CD4-positive, alpha-beta T cell (primary cell): ENCODE data around the gene CHD2. TPM values are rescaled to one million over a fixed set of nuclear protein-coding genes. Genes with fewer than 3 reads are reported as not detected.
"Not testable (repeated sequence)": the region's sequence is repeated elsewhere in the genome, so short reads cannot be mapped to it uniquely, and the experiment has no call there.

Source experiments
- ATAC-seq: fragments of 200-7000 bp; cut with Tn5 transposase; one replicate; pipeline ENCODE4 v1.10.0; 2022; ENCODE audit warnings: mild to moderate bottlenecking; ENCODE audit not compliant: poor library complexity
- CTCF ChIA-PET: fragments of 350-600 bp; sonication (Branson Sonifier 250); formaldehyde crosslinking; loops from one replicate; lab custom pipeline; 2021; ENCODE audit warnings: antibody characterized with exemption, inconsistent platforms; lab: Charles Lee
- POLR2A ChIA-PET: fragments of 350-600 bp; sonication (Branson Sonifier 250); formaldehyde crosslinking; loops from one replicate; lab custom pipeline; 2021; ENCODE audit warnings: antibody characterized with exemption, inconsistent platforms; lab: Charles Lee
- DNase-seq, 14 experiments: peaks; one replicate each; pipeline ENCODE4 v3.0.0-alpha.2; 2013 to 2020; ENCODE audit warnings: mixed read lengths in 2 of 14
- H3K27ac ChIP-seq, 2 donors: one replicate each; pipeline versions ENCODE4 v1.5.1 to v1.7.0; 2013; ENCODE audit warnings: low read length in 2 of 2, low read depth in 1 of 2, mild to moderate bottlenecking in 1 of 2
- H3K27me3 ChIP-seq, 2 experiments: 1 replicate in 1 of 2; 2 replicates in 1 of 2; pipeline versions ENCODE4 v1.6.1 to v1.7.0; 2013; ENCODE audit warnings: low read length in 2 of 2, control low read depth in 1 of 2, mild to moderate bottlenecking in 1 of 2, moderate library complexity in 1 of 2; ENCODE audit not compliant: insufficient read depth in 2 of 2, control insufficient read depth in 1 of 2
- H3K36me3 ChIP-seq: one replicate; pipeline ENCODE4 v1.6.1; 2013; ENCODE audit warnings: low read length, control low read depth; ENCODE audit not compliant: insufficient read depth
- H3K4me1 ChIP-seq: one replicate; pipeline ENCODE4 v1.6.1; 2013; ENCODE audit warnings: low read length, control low read depth; ENCODE audit not compliant: insufficient read depth
- H3K4me3 ChIP-seq: one replicate; pipeline ENCODE4 v1.5.1; 2013; ENCODE audit warnings: mild to moderate bottlenecking, low read length, moderate library complexity
- H3K9me3 ChIP-seq, 2 experiments: 1 replicate in 1 of 2; 2 replicates in 1 of 2; pipeline versions ENCODE4 v1.6.1 to v1.7.0; 2013; ENCODE audit warnings: low read length in 2 of 2, mild to moderate bottlenecking in 2 of 2, control low read depth in 1 of 2, moderate library complexity in 1 of 2; ENCODE audit not compliant: control insufficient read depth in 1 of 2, insufficient read depth in 1 of 2
- H3K27ac Mint-ChIP-seq: one replicate; pipeline ENCODE4 v1.8.0; 2020; ENCODE audit warnings: mixed read lengths
- H3K27me3 Mint-ChIP-seq: one replicate; pipeline ENCODE4 v1.8.0; 2021; ENCODE audit warnings: mixed read lengths
- H3K36me3 Mint-ChIP-seq: one replicate; pipeline ENCODE4 v1.8.0; 2021; ENCODE audit warnings: low read depth, mixed read lengths
- H3K4me1 Mint-ChIP-seq: one replicate; pipeline ENCODE4 v1.8.0; 2021; ENCODE audit warnings: low read depth, mixed read lengths
- H3K4me3 Mint-ChIP-seq: one replicate; pipeline ENCODE4 v1.8.0; 2020; ENCODE audit warnings: mild to moderate bottlenecking, mixed read lengths
- H3K9me3 Mint-ChIP-seq: one replicate; pipeline ENCODE4 v1.8.0; 2020; ENCODE audit warnings: mixed read lengths
- CTCF ChIP-seq: fragments of 200-600 bp; IDR thresholded peaks from one replicate; pipeline ENCODE4 v1.8.0; 2022; ENCODE audit warnings: antibody characterized with exemption, mild to moderate bottlenecking
- intact Hi-C, 2 experiments: fragments of 100-400 bp; cut with DNase I in 1 of 2; cut with micrococcal nuclease in 1 of 2; formaldehyde crosslinking; loops; one replicate each; pipeline versions ENCODE4 v1.15.1 to v1.9.0; 2023 to 2025; cut with DNase I, micrococcal nuclease
- total RNA-seq, 174 experiments: library from RNA in 2 of 174; stranded (reverse) in 2 of 174; gene quantifications; one replicate each; pipeline ENCODE4 v1.2.3 and lab custom pipeline; 2021 to 2026

The CHD2 gene
- total RNA-seq, 2 experiments from 2014 or later = 615 to 660 TPM

- ChIA-PET POLR2A (interaction anchor here (1.0 to 3.1 kb wide), 2 partner anchors 18 kb away, joined by 3 to 13 read pairs; no protein-coding TSS in a partner anchor), CTCF (no interaction called here)
- H3K4me1 Mint-ChIP-seq = no peaks in the 10 kb centered on the region
- H3K4me3 ChIP-seq = no peak overlapping the region
- no peak overlapping the region for H3K27ac Mint-ChIP-seq
- no peaks in the 10 kb centered on the region for H3K36me3 ChIP-seq
- no peaks in the 10 kb centered on the region for H3K27me3 Mint-ChIP-seq
- TF ChIP-seq CTCF = no peak
- intact Hi-C loops = no loop called here
- peaks cover 6% of the 10 kb centered on the region for H3K9me3 Mint-ChIP-seq
- no peaks in the 10 kb centered on the region for H3K4me1 ChIP-seq
- peaks cover 8 to 14% of the 10 kb centered on the region in 2 experiments for H3K9me3 ChIP-seq
- no peak overlapping the region for H3K27ac ChIP-seq
- peaks cover 8% of the 10 kb centered on the region for H3K36me3 Mint-ChIP-seq
- DNase-seq = no peak
- ATAC-seq = no peak
- no peaks in the 10 kb centered on the region for H3K27me3 ChIP-seq
- H3K4me3 Mint-ChIP-seq = no peak overlapping the region
Measured at GRCh38 chr15:92864127-92864814, 35.9 kb upstream of the CHD2 start.

GRCh38 chr15:92869263-92869940, 30.7 kb upstream of the CHD2 start:
- H3K36me3 ChIP-seq = no peaks in the 10 kb centered on the region
- no peak overlapping the region for H3K27ac ChIP-seq
- POLR2A ChIA-PET = interaction anchor here (1.4 to 3.6 kb wide), 3 partner anchors 13 to 38 kb away, joined by 3 to 13 read pairs (median 6); partner anchors contain the start of gene CHD2
- no peaks in the 10 kb centered on the region for H3K27me3 ChIP-seq
- H3K4me1 Mint-ChIP-seq = peaks cover 8% of the 10 kb centered on the region
- no peaks in the 10 kb centered on the region for H3K4me1 ChIP-seq
- CTCF ChIA-PET = no interaction called here
- intact Hi-C loops = no loop called here
- DNase-seq = no peak
- H3K27me3 Mint-ChIP-seq = no peaks in the 10 kb centered on the region
- no peak overlapping the region for H3K4me3 Mint-ChIP-seq
- H3K9me3 Mint-ChIP-seq = no peaks in the 10 kb centered on the region
- TF ChIP-seq CTCF = no peak
- ATAC-seq = no peak
- peaks cover 0 to 8% of the 10 kb centered on the region in 2 experiments for H3K9me3 ChIP-seq
- H3K27ac Mint-ChIP-seq = no peak overlapping the region
- H3K36me3 Mint-ChIP-seq = no peaks in the 10 kb centered on the region
- no peak overlapping the region for H3K4me3 ChIP-seq

GRCh38 chr15:92870010-92870591, 30.0 kb upstream of the CHD2 start:
- no peak for TF ChIP-seq CTCF
- ATAC-seq = no peak
- no peaks in the 10 kb centered on the region for H3K36me3 Mint-ChIP-seq
- Histone ChIP-seq H3K36me3 (no peaks in the 10 kb centered on the region), H3K9me3 (peaks cover 0 to 4% of the 10 kb centered on the region in 2 experiments), H3K27ac (no peak overlapping the region), H3K4me3 (no peak overlapping the region), H3K27me3 (no peaks in the 10 kb centered on the region), H3K4me1 (no peaks in the 10 kb centered on the region)
- CTCF ChIA-PET = no interaction called here
- POLR2A ChIA-PET = interaction anchor here (1.1 to 3.6 kb wide), 4 partner anchors 12 to 39 kb away, joined by 3 to 13 read pairs (median 4); partner anchors contain the start of gene CHD2
- intact Hi-C loops = no loop called here
- H3K27ac Mint-ChIP-seq = no peak overlapping the region
- H3K4me3 Mint-ChIP-seq = no peak overlapping the region
- H3K9me3 Mint-ChIP-seq = no peaks in the 10 kb centered on the region
- no peak for DNase-seq
- peaks cover 8% of the 10 kb centered on the region for H3K4me1 Mint-ChIP-seq
- H3K27me3 Mint-ChIP-seq = no peaks in the 10 kb centered on the region

GRCh38 chr15:92872967-92873366, 27.2 kb upstream of the CHD2 start:
- intact Hi-C loops = not testable (repeated sequence)
- POLR2A ChIA-PET = interaction anchor here (1.3 kb wide), 1 partner anchor 9 kb away, joined by 5 read pairs; no protein-coding TSS in a partner anchor

More at GRCh38 chr15:92872967-92873366, 27.2 kb upstream of the CHD2 start:
- CTCF ChIA-PET, H3K27me3 ChIP-seq, H3K9me3 ChIP-seq, H3K27ac ChIP-seq, H3K27me3 Mint-ChIP-seq, H3K4me3 ChIP-seq, H3K9me3 Mint-ChIP-seq, H3K36me3 ChIP-seq, H3K4me3 Mint-ChIP-seq, DNase-seq, H3K4me1 ChIP-seq, H3K27ac Mint-ChIP-seq, H3K36me3 Mint-ChIP-seq, ATAC-seq: not testable (repeated sequence)
- peaks cover 20% of the 10 kb centered on the region for H3K4me1 Mint-ChIP-seq
